CD4-positive, alpha-beta memory T cell (primary cell): ENCODE measurements around the gene SLC20A1. TPM values are rescaled to one million over a fixed set of nuclear protein-coding genes. Genes with fewer than 3 reads are reported as not detected.
"Not testable (repeated sequence)": the region's sequence is repeated elsewhere in the genome, so short reads cannot be mapped to it uniquely, and the experiment has no call there.

Source experiments
- CTCF ChIA-PET: fragments of 350-600 bp; sonication (Branson Sonifier 250); formaldehyde crosslinking; loops from one replicate; lab custom pipeline; 2021; ENCODE audit warnings: inconsistent platforms; ENCODE audit not compliant: partially characterized antibody; lab: Charles Lee
- POLR2A ChIA-PET: fragments of 350-600 bp; sonication (Branson Sonifier 250); formaldehyde crosslinking; loops from one replicate; lab custom pipeline; 2021; ENCODE audit not compliant: partially characterized antibody; lab: Charles Lee
- DNase-seq, 5 donors: peaks; one replicate each; pipeline versions ENCODE4 v3.0.0 to v3.0.0-alpha.2; 2020 to 2022; ENCODE audit warnings: mixed read lengths in 1 of 5
- H3K27ac ChIP-seq: one replicate; pipeline ENCODE4 v1.7.0; 2013; ENCODE audit warnings: low read depth, low read length
- H3K27me3 ChIP-seq: 2 replicates; pipeline ENCODE4 v1.7.0; 2013; ENCODE audit warnings: mild to moderate bottlenecking, low read length, moderate library complexity; ENCODE audit not compliant: insufficient read depth
- H3K36me3 ChIP-seq: 2 replicates; pipeline ENCODE4 v1.7.0; 2013; ENCODE audit warnings: mild to moderate bottlenecking, low read length, moderate library complexity; ENCODE audit not compliant: insufficient read depth
- H3K4me1 ChIP-seq: 2 replicates; pipeline ENCODE4 v1.7.0; 2013; ENCODE audit warnings: mild to moderate bottlenecking, low read length, moderate library complexity; ENCODE audit not compliant: insufficient read depth
- H3K4me3 ChIP-seq, 2 donors: one replicate each; pipeline ENCODE4 v1.7.0; 2013; ENCODE audit warnings: low read length in 2 of 2, mild to moderate bottlenecking in 1 of 2
- H3K9me3 ChIP-seq, 2 donors: one replicate each; pipeline ENCODE4 v1.7.0; 2013; ENCODE audit warnings: low read length in 2 of 2, control low read depth in 1 of 2; ENCODE audit not compliant: control insufficient read depth in 1 of 2
- H3K27ac Mint-ChIP-seq, 7 donors: one replicate each; pipeline ENCODE4 v1.8.0; 2020 to 2021; ENCODE audit warnings: mixed read lengths in 7 of 7, mild to moderate bottlenecking in 6 of 7, inconsistent platforms in 3 of 7, moderate library complexity in 3 of 7
- H3K27me3 Mint-ChIP-seq, 2 donors: one replicate each; pipeline ENCODE4 v1.8.0; 2020 to 2021; ENCODE audit warnings: mixed read lengths in 2 of 2
- H3K36me3 Mint-ChIP-seq, 2 donors: one replicate each; pipeline ENCODE4 v1.8.0; 2020 to 2021; ENCODE audit warnings: mixed read lengths in 2 of 2, inconsistent platforms in 1 of 2, mild to moderate bottlenecking in 1 of 2
- H3K4me1 Mint-ChIP-seq, 4 donors: one replicate each; pipeline ENCODE4 v1.8.0; 2020 to 2021; ENCODE audit warnings: mixed read lengths in 4 of 4, mild to moderate bottlenecking in 1 of 4
- H3K4me3 Mint-ChIP-seq, 8 donors: one replicate each; pipeline ENCODE4 v1.8.0; 2020 to 2021; ENCODE audit warnings: mixed read lengths in 8 of 8, mild to moderate bottlenecking in 7 of 8, moderate library complexity in 6 of 8, inconsistent platforms in 3 of 8
- H3K9me3 Mint-ChIP-seq, 8 donors: one replicate each; pipeline ENCODE4 v1.8.0; 2020 to 2021; ENCODE audit warnings: mixed read lengths in 8 of 8, mild to moderate bottlenecking in 5 of 8, inconsistent platforms in 3 of 8, moderate library complexity in 1 of 8
- intact Hi-C: fragments of 100-400 bp; cut with micrococcal nuclease; formaldehyde crosslinking; loops from one replicate; pipeline ENCODE4 v1.15.1; 2023
- polyA plus RNA-seq, 2 donors: library from polyadenylated mRNA; unstranded; fragments of 300-500 nt; fragmentation: Illumina TruSeq; gene quantifications; one replicate each; pipeline ENCODE4 v1.2.3, GENCODE V29; 2021
- total RNA-seq, 2 experiments: library from RNA; stranded (reverse); gene quantifications; one replicate each; pipeline ENCODE4 v1.2.3, GENCODE V29; 2021

SLC20A1 gene
- total and polyA plus RNA-seq, 4 experiments from 2014 or later = 25.5 to 94.0 (median 65.1) TPM

DNA sequence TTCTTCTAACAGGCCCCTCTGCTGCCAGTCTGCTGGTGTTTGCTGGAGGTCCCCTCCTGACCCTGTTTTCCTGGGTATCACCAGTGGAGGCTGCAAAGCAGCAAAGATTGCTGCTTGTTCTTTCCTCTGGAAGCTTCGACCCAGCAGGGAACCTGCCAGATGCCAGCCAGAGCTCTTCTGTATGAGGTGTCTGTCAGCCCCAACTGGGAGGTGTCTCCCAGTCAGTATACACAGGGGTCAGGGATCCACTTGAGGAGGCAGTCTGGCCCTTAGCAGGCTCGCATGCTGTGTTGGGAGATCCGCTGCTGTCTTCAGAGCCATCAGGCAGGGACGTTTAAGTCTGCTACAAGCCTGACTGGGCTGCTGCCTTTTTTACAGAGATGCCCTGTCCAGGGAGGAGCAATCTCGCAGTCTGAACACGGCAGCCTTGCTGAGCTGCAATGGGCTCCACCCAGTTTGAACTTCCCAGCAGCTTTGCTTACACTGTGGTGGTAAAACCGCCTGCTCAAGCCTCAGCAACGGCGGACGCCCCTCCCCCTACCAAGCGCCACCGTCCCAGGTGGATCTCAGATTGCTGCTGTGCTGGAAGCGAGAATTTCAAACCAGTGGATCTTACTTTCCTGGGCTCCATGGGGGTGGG, 31.4 kb upstream of the SLC20A1 start:
- Histone ChIP-seq H3K36me3 (no peaks in the 10 kb centered on the region), H3K27ac (no peak overlapping the region), H3K9me3 (no peaks in the 10 kb centered on the region), H3K27me3 (no peaks in the 10 kb centered on the region), H3K4me3 (no peak overlapping the region), H3K4me1 (no peaks in the 10 kb centered on the region)
- peaks cover 1 to 7% of the 10 kb centered on the region in 2 donors for H3K36me3 Mint-ChIP-seq
- H3K27me3 Mint-ChIP-seq = peaks cover 2 to 3% of the 10 kb centered on the region in 2 donors
- H3K4me1 Mint-ChIP-seq = no peaks in the 10 kb centered on the region
- POLR2A ChIA-PET = no interaction called here
- no peak overlapping the region for H3K4me3 Mint-ChIP-seq
- H3K9me3 Mint-ChIP-seq = peaks cover 0 to 2% (median 0%) of the 10 kb centered on the region in 8 donors
- no peak for DNase-seq
- CTCF ChIA-PET = interaction anchor here (2.0 kb wide), 1 partner anchor 14 kb away, joined by 6 read pairs; no protein-coding TSS in a partner anchor
- no peak overlapping the region for H3K27ac Mint-ChIP-seq
- intact Hi-C loops = no loop called here

DNA sequence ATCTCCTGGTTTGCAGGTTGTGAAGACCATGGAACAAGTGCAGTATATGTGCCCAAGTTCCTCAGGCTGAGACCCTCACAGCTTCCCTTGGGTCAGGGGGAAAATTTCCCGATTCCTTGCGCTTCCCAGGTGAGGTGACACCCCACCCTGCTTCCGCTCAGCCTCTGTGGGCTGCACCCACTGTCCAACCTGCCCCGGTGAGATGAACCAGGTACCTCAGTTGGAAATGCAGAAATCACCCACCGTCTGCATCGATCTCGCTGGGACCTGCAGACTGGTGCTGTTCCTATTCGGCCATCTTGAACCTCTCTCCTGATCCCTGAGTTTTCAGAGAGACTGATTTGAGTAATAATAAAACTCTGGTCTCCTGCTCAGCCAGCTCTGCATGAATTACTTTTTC, 30.7 kb upstream of the SLC20A1 start:
- Histone ChIP-seq H3K9me3 (no peaks in the 10 kb centered on the region), H3K4me1 (no peaks in the 10 kb centered on the region), H3K36me3 (no peaks in the 10 kb centered on the region), H3K27ac (no peak overlapping the region), H3K4me3 (no peak overlapping the region), H3K27me3 (no peaks in the 10 kb centered on the region)
- ChIA-PET CTCF (interaction anchor here (0.6 to 2.0 kb wide), 2 partner anchors 15 to 112 kb away, joined by 3 to 6 read pairs; no protein-coding TSS in a partner anchor), POLR2A (no interaction called here)
- Mint-ChIP-seq H3K4me1 (no peaks in the 10 kb centered on the region), H3K9me3 (peaks cover 0 to 2% (median 0%) of the 10 kb centered on the region in 8 donors), H3K4me3 (no peak overlapping the region), H3K27ac (no peak overlapping the region), H3K36me3 (peaks cover 1 to 7% of the 10 kb centered on the region in 2 donors), H3K27me3 (peaks cover 2 to 3% of the 10 kb centered on the region in 2 donors)
- intact Hi-C loops = no loop called here
- DNase-seq = no peak

DNA sequence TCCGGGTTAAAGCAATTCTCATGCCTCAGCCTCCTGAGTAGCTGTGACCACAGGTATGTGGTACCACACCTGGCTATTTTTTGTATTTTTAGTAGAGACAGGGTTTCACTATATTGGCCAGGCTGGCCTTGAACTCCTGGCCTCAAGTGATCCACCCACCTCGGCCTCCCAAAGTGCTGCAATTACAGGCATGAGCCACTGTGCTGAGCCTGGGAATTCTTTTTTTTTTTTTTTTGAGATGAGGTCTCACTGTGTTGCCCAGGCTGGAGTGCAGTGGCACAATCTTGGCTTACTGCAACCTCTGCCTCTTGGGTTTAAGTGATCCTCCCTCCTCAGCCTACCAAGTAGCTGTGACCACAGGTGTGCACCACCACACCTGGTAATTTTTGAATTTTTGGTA, 29.9 kb upstream of the SLC20A1 start:
- H3K4me1 ChIP-seq, H3K36me3 ChIP-seq, H3K9me3 ChIP-seq, H3K27ac ChIP-seq, POLR2A ChIA-PET, H3K27ac Mint-ChIP-seq, H3K4me1 Mint-ChIP-seq, H3K27me3 Mint-ChIP-seq, H3K36me3 Mint-ChIP-seq, H3K27me3 ChIP-seq, H3K4me3 ChIP-seq, H3K4me3 Mint-ChIP-seq, intact Hi-C loops, H3K9me3 Mint-ChIP-seq, DNase-seq: not testable (repeated sequence)
- CTCF ChIA-PET = interaction anchor here (2.0 kb wide), 1 partner anchor 16 kb away, joined by 6 read pairs; no protein-coding TSS in a partner anchor

DNA sequence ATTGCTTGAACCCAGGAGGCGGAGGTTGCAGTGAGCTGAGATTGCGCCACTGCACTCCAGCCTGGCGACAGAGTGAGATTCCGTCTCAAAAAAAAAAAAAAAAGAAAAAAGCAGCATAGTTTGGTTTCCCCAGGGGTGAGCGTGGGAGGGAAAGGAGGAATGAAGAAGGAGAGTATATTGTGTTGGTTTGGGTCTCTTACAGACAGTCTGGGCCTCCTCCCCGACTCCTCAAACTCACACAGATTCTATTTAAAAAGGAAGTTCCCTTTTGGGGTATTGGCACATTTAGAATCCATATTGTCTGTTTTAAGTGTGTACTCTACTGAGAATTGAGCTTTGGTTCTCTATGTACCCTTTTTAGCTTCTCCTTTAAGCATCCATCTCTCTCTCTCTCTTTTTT, 27.4 kb upstream of the SLC20A1 start:
- Histone ChIP-seq H3K36me3 (no peaks in the 10 kb centered on the region), H3K9me3 (no peaks in the 10 kb centered on the region), H3K27ac (no peak overlapping the region), H3K4me3 (no peak overlapping the region), H3K4me1 (no peaks in the 10 kb centered on the region), H3K27me3 (no peaks in the 10 kb centered on the region)
- CTCF ChIA-PET = interaction anchor here (0.6 to 1.0 kb wide), 2 partner anchors 8 to 60 kb away, joined by 4 read pairs; no protein-coding TSS in a partner anchor
- intact Hi-C loops = no loop called here
- POLR2A ChIA-PET = interaction anchor here (0.6 to 1.1 kb wide), 2 partner anchors 30 to 71 kb away, joined by 3 read pairs; no protein-coding TSS in a partner anchor
- Mint-ChIP-seq H3K36me3 (peaks cover 0 to 7% of the 10 kb centered on the region in 2 donors), H3K4me3 (no peak overlapping the region), H3K9me3 (peaks cover 0 to 1% (median 0%) of the 10 kb centered on the region in 8 donors), H3K27me3 (peaks cover 0 to 2% of the 10 kb centered on the region in 2 donors), H3K27ac (no peak overlapping the region), H3K4me1 (peaks cover 0 to 3% (median 0%) of the 10 kb centered on the region in 4 donors)
- DNase-seq = no peak

DNA sequence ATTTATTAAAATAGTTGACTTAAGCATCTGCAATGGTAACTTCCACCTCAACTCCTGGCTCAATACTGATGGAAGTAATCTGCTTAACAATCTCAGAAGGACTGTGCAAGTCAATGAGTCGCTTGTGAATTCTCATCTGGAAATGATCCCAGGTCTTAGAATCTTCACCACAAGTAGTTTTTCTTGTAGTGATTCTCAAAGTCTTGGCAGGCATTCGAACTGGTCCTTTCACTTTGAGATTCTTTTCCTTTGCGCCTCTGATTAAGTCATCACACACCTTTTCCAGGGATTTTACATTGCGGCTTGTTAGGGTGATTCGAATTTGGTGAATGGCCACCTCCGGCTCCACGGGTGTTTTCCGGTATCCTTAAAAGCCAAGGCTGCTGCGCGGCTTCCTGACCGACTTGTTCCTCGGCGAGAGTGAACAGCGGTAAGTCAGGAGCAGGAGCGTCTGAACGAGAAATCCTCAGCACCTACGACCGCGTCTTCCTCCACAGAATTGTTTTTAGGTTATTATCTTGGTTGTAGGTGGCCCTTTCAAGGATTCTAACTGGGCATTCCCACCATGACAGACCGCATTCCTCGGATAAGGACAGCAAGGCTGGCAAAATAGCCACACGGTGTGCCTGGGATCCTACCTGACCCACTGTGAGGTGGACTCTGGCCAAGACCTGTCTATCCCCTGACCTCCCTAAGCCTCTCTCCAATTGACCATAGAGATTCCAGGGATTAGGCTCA, 23.8 kb upstream of the SLC20A1 start:
- POLR2A ChIA-PET = no interaction called here
- H3K27ac Mint-ChIP-seq = no peak overlapping the region
- no peak overlapping the region for H3K27ac ChIP-seq
- no peaks in the 10 kb centered on the region for H3K36me3 ChIP-seq
- H3K9me3 Mint-ChIP-seq = no peaks in the 10 kb centered on the region
- no peak for DNase-seq
- no peak overlapping the region for H3K4me3 Mint-ChIP-seq
- no peak overlapping the region for H3K4me3 ChIP-seq
- H3K9me3 ChIP-seq = no peaks in the 10 kb centered on the region
- peaks cover 33% of the 10 kb centered on the region for H3K4me1 ChIP-seq
- intact Hi-C loops = no loop called here
- H3K27me3 Mint-ChIP-seq = peaks cover 0 to 2% of the 10 kb centered on the region in 2 donors
- H3K36me3 Mint-ChIP-seq = no peaks in the 10 kb centered on the region
- peaks cover 10 to 34% (median 23%) of the 10 kb centered on the region in 4 donors for H3K4me1 Mint-ChIP-seq
- CTCF ChIA-PET = interaction anchor here (5.8 to 11.2 kb wide), 4 partner anchors 13 to 105 kb away, joined by 36 to 319 read pairs (median 175); no protein-coding TSS in a partner anchor
- no peaks in the 10 kb centered on the region for H3K27me3 ChIP-seq

DNA sequence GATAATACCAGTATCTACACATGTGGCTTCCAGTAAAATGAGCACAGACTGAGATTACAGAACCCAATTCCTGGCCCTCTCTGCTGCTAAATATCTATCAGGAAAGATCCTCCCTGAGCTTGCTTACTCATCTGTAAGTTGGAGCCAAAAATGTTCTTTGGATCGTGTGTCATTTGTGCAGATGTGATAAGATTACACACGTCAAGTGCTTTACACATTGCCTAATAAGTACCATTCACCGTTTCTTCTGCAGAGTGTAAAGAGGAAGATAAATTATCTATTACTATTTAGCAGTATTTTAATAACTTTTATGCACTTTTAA, 23.2 kb upstream of the SLC20A1 start:
- CTCF ChIA-PET = interaction anchor here (0.7 to 11.2 kb wide), 6 partner anchors 13 to 731 kb away, joined by 3 to 319 read pairs (median 91); no protein-coding TSS in a partner anchor
- H3K27me3 Mint-ChIP-seq = peaks cover 0 to 2% of the 10 kb centered on the region in 2 donors
- Histone ChIP-seq H3K4me1 (peaks cover 38% of the 10 kb centered on the region), H3K27me3 (no peaks in the 10 kb centered on the region), H3K36me3 (no peaks in the 10 kb centered on the region), H3K9me3 (no peaks in the 10 kb centered on the region), H3K4me3 (no peak overlapping the region), H3K27ac (no peak overlapping the region)
- no peaks in the 10 kb centered on the region for H3K36me3 Mint-ChIP-seq
- peaks cover 14 to 39% (median 27%) of the 10 kb centered on the region in 4 donors for H3K4me1 Mint-ChIP-seq
- POLR2A ChIA-PET = interaction anchor here (15.6 kb wide), 1 partner anchor 22 kb away, joined by 521 read pairs; the partner anchor contains the start of gene SLC20A1
- intact Hi-C loops = no loop called here
- H3K9me3 Mint-ChIP-seq = no peaks in the 10 kb centered on the region
- H3K27ac Mint-ChIP-seq = no peak overlapping the region
- no peak for DNase-seq
- no peak overlapping the region for H3K4me3 Mint-ChIP-seq
